ENCODE measurements around the gene CSH1. TPM values are rescaled to one million over a fixed set of nuclear protein-coding genes. Genes with fewer than 3 reads are reported as not detected.
A peak's percentile ranks its signal among the peaks of the same experiment; 100 is the strongest.

CSH1 gene
- total and polyA plus RNA-seq, 2 donors (not counting 1 experiment from before 2014, with no cell fraction given) = not detected

DNA sequence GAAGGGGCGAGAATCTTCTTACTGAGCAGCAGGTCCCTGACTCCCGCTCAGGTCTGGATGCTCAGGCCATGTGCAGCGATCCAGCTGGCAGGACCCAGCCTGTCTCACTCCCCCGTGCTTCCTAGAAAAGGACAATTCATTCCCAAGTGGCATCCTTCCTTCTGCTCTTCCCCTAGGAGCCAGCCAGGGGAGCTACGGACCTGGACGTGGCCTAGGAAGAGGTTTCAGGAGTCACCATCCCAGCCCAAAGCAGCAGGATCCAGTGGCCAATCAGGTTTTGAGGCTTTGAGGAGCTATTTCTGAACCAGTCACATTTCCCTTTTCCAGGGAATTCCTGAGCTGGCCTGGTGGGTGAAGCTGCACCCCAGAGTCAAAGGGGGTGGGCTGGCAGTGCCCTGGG lies 43.5 kb upstream of the CSH1 start:
- Histone ChIP-seq H3K9me3 (ENCODE audit: control extremely low read depth in 1 of 3, control insufficient read depth in 2 of 3, insufficient read depth in 1 of 3, low read length in 2 of 3) (peaks cover 0 to 26% (median 6%) of the 10 kb centered on the region in 3 donors), H2AFZ (ENCODE audit: insufficient read depth, low read depth, low read length, poor library complexity, severe bottlenecking) (no peak overlapping the region), H3K27me3 (replicated peaks in 1 of 4; ENCODE audit: control extremely low read depth in 1 of 4, control insufficient read depth in 3 of 4, insufficient read depth in 4 of 4, low read length in 3 of 4) (no peaks in the 10 kb centered on the region), H3K9ac (ENCODE audit: low read length) (no peak overlapping the region), H3K4me3 (ENCODE audit: control extremely low read depth in 1 of 5, extremely low read depth in 1 of 5, insufficient read depth in 1 of 5, low read depth in 2 of 5, low read length in 4 of 5) (no peak overlapping the region), H3K4me2 (replicated peaks; ENCODE audit: low read depth, low read length, poor library complexity, severe bottlenecking) (no peak overlapping the region), H3K27ac (ENCODE audit: low read length in 2 of 2) (no peak overlapping the region), H3K4me1 (ENCODE audit: control insufficient read depth in 2 of 2, insufficient read depth in 2 of 2, low read length in 2 of 2) (peaks cover 36 to 55% of the 10 kb centered on the region in 2 donors), H3K36me3 (replicated peaks in 1 of 2; ENCODE audit: control extremely low read depth in 1 of 2, control insufficient read depth in 1 of 2, extremely low read depth in 1 of 2, insufficient read depth in 2 of 2, low read length in 1 of 2) (no peaks in the 10 kb centered on the region), H3K79me2 (ENCODE audit: control insufficient read depth, insufficient read depth, low read length) (peaks cover 31% of the 10 kb centered on the region), H4K20me1 (ENCODE audit: control insufficient read depth, insufficient read depth, low read length, poor library complexity, severe bottlenecking) (no peaks in the 10 kb centered on the region)
- ChIA-PET POLR2A (interaction anchor here (1.1 to 2.3 kb wide), 3 partner anchors 8 to 20 kb away, joined by 3 to 12 read pairs (median 7); partner anchors contain the start of gene CD79B), CTCF (interaction anchor here (0.9 to 3.9 kb wide), 5 partner anchors 14 to 86 kb away, joined by 3 to 27 read pairs (median 4); no protein-coding TSS in a partner anchor)
- H3K27ac Mint-ChIP-seq = peak overlapping the region; percentile 62
- H3K4me3 Mint-ChIP-seq = no peak overlapping the region
- intact Hi-C loops (cut with micrococcal nuclease) = no loop called here
- peaks cover 62% of the 10 kb centered on the region for H3K4me1 Mint-ChIP-seq
- no peak for TF ChIP-seq EZH2 (IDR thresholded peaks at IDR 0.05; ENCODE audit: borderline replicate concordance, insufficient read depth, low read depth, low read length, poor library complexity, severe bottlenecking)
- TF ChIP-seq, protein P1, sequence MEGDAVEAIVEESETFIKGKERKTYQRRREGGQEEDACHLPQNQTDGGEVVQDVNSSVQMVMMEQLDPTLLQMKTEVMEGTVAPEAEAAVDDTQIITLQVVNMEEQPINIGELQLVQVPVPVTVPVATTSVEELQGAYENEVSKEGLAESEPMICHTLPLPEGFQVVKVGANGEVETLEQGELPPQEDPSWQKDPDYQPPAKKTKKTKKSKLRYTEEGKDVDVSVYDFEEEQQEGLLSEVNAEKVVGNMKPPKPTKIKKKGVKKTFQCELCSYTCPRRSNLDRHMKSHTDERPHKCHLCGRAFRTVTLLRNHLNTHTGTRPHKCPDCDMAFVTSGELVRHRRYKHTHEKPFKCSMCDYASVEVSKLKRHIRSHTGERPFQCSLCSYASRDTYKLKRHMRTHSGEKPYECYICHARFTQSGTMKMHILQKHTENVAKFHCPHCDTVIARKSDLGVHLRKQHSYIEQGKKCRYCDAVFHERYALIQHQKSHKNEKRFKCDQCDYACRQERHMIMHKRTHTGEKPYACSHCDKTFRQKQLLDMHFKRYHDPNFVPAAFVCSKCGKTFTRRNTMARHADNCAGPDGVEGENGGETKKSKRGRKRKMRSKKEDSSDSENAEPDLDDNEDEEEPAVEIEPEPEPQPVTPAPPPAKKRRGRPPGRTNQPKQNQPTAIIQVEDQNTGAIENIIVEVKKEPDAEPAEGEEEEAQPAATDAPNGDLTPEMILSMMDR (IDR thresholded peaks at IDR 0.05) = no peak
- DNase-seq (no peak), ATAC-seq (ENCODE audit: low read depth) (no peak)
- H3K27me3 Mint-ChIP-seq = no peaks in the 10 kb centered on the region
- no peaks in the 10 kb centered on the region for H3K9me3 Mint-ChIP-seq (ENCODE audit: insufficient read depth)
- WGBS (ENCODE audit: insufficient coverage) = over 99% methylated on average over 6 of the region's 6 CpGs

DNA sequence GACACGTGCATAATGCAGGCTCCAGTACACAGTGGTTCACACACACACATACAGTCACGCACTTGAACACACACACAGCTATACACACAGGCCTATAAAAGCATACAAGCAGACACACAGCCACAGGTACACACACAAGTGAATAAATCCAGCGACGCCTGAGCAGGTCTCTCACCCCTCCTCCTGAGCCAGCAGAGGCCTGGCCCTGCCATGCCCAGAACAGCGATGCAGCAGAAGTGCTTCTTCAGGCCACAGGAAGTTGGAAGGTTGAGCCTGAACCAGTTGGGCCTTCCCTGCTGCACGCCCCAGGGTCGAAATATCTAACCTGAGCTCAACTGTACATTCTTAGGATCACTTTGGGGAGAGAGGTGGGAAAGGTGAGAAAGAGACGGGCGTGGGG lies 43.0 kb upstream of the CSH1 start:
- Histone ChIP-seq H3K4me3 (ENCODE audit: control extremely low read depth in 1 of 5, extremely low read depth in 1 of 5, insufficient read depth in 1 of 5, low read depth in 2 of 5, low read length in 4 of 5) (no peak overlapping the region), H3K9me3 (ENCODE audit: control extremely low read depth in 1 of 3, control insufficient read depth in 2 of 3, insufficient read depth in 1 of 3, low read length in 2 of 3) (peaks cover 0 to 26% (median 6%) of the 10 kb centered on the region in 3 donors), H2AFZ (ENCODE audit: insufficient read depth, low read depth, low read length, poor library complexity, severe bottlenecking) (no peak overlapping the region), H3K4me2 (replicated peaks; ENCODE audit: low read depth, low read length, poor library complexity, severe bottlenecking) (no peak overlapping the region), H3K36me3 (replicated peaks in 1 of 2; ENCODE audit: control extremely low read depth in 1 of 2, control insufficient read depth in 1 of 2, extremely low read depth in 1 of 2, insufficient read depth in 2 of 2, low read length in 1 of 2) (no peaks in the 10 kb centered on the region), H3K79me2 (ENCODE audit: control insufficient read depth, insufficient read depth, low read length) (peaks cover 35% of the 10 kb centered on the region), H3K27ac (ENCODE audit: low read length in 2 of 2) (peak overlapping the region in 1 of 2 donors; percentile 18), H4K20me1 (ENCODE audit: control insufficient read depth, insufficient read depth, low read length, poor library complexity, severe bottlenecking) (no peaks in the 10 kb centered on the region), H3K27me3 (replicated peaks in 1 of 4; ENCODE audit: control extremely low read depth in 1 of 4, control insufficient read depth in 3 of 4, insufficient read depth in 4 of 4, low read length in 3 of 4) (no peaks in the 10 kb centered on the region), H3K4me1 (ENCODE audit: control insufficient read depth in 2 of 2, insufficient read depth in 2 of 2, low read length in 2 of 2) (peaks cover 38 to 55% of the 10 kb centered on the region in 2 donors), H3K9ac (ENCODE audit: low read length) (no peak overlapping the region)
- CTCF ChIA-PET = interaction anchor here (0.9 to 3.9 kb wide), 4 partner anchors 19 to 86 kb away, joined by 3 to 27 read pairs (median 4); no protein-coding TSS in a partner anchor
- Mint-ChIP-seq H3K4me3 (peak overlapping the region; percentile 20), H3K9me3 (ENCODE audit: insufficient read depth) (no peaks in the 10 kb centered on the region), H3K4me1 (peaks cover 62% of the 10 kb centered on the region), H3K27ac (peak overlapping the region; percentile 62), H3K27me3 (no peaks in the 10 kb centered on the region)
- no peak for TF ChIP-seq EZH2 (IDR thresholded peaks at IDR 0.05; ENCODE audit: borderline replicate concordance, insufficient read depth, low read depth, low read length, poor library complexity, severe bottlenecking)
- TF ChIP-seq, protein P1 (IDR thresholded peaks at IDR 0.05) = no peak
- ATAC-seq (ENCODE audit: low read depth) (no peak), DNase-seq (no peak)
- intact Hi-C loops (cut with micrococcal nuclease) = no loop called here
- POLR2A ChIA-PET = interaction anchor here (1.1 to 2.3 kb wide), 2 partner anchors 7 to 17 kb away, joined by 3 to 7 read pairs; partner anchors contain the start of gene CD79B
- WGBS (ENCODE audit: insufficient coverage) = 90% methylated on average over 9 of the region's 9 CpGs
